SU-DHL-6 (cell line): ENCODE results near the gene HOMER3.

Experiments used
- H2AFZ ChIP-seq: fragments of 200-600 bp; sonication (generic); 2 replicates; pipeline ENCODE4 v1.6.1; 2014; ENCODE audit warnings: low read depth, mild to moderate bottlenecking, moderate library complexity, mixed read lengths, antibody characterized with exemption, low read length; ENCODE audit not compliant: severe bottlenecking
- H3F3A ChIP-seq: fragments of 200-600 bp; shearing (Covaris generic); 2 replicates; pipeline ENCODE4 v1.6.0; 2016; ENCODE audit warnings: antibody characterized with exemption, mild to moderate bottlenecking; ENCODE audit not compliant: insufficient read depth
- H3K27ac ChIP-seq: fragments of 200-600 bp; sonication (generic); 2 replicates; pipeline ENCODE4 v1.5.1; 2016; ENCODE audit warnings: low read depth, mild to moderate bottlenecking, low read length, moderate library complexity, mixed read lengths
- H3K27me3 ChIP-seq: fragments of 200-600 bp; sonication (generic), shearing (Covaris generic); 2 replicates; pipeline ENCODE4 v1.6.0; 2014; ENCODE audit warnings: mild to moderate bottlenecking, low read length
- H3K36me3 ChIP-seq: fragments of 200-600 bp; sonication (generic); 2 replicates; pipeline ENCODE4 v1.6.1; 2014; ENCODE audit warnings: mild to moderate bottlenecking, low read length, mixed read lengths
- H3K4me2 ChIP-seq: fragments of 300-600, 200-600 bp; shearing (Covaris generic), sonication (generic); 2 replicates; pipeline ENCODE4 v1.6.0; 2014; ENCODE audit warnings: low read length, low read depth, mild to moderate bottlenecking; ENCODE audit not compliant: poor library complexity, severe bottlenecking
- H3K4me3 ChIP-seq: fragments of 200-600 bp; sonication (generic); 2 replicates; pipeline ENCODE4 v1.5.1; 2014; ENCODE audit warnings: antibody characterized with exemption, low read length, mild to moderate bottlenecking, mixed read lengths; ENCODE audit not compliant: insufficient read depth, poor library complexity, severe bottlenecking
- H3K79me2 ChIP-seq: fragments of 200-600 bp; sonication (generic); 2 replicates; pipeline ENCODE4 v1.6.1; 2014; ENCODE audit warnings: mild to moderate bottlenecking, low read length, moderate library complexity; ENCODE audit not compliant: insufficient read depth
- H3K9ac ChIP-seq: fragments of 200-600 bp; sonication (generic); 2 replicates; pipeline ENCODE4 v1.7.0; 2014; ENCODE audit warnings: mild to moderate bottlenecking, low read length
- H3K9me2 ChIP-seq: fragments of 200-600 bp; sonication (generic); replicated peaks from 2 replicates; pipeline ENCODE4 v1.6.1; 2014; ENCODE audit warnings: low read length; ENCODE audit not compliant: insufficient read depth
- H3K9me3 ChIP-seq: fragments of 200-600 bp; sonication (generic); 2 replicates; pipeline ENCODE4 v1.6.1; 2014; ENCODE audit warnings: low read length, mixed read lengths; ENCODE audit not compliant: insufficient read depth
- H4K20me1 ChIP-seq: fragments of 200-600 bp; sonication (generic); 2 replicates; pipeline ENCODE4 v1.6.1; 2014; ENCODE audit warnings: low read depth, mild to moderate bottlenecking, antibody characterized with exemption, low read length, moderate library complexity, mixed read lengths
- EZH2phosphoT487 ChIP-seq: fragments of 200-600 bp; sonication (generic), shearing (Covaris generic); conservative IDR thresholded peaks from 2 replicates; pipeline ENCODE4 v1.6.1; 2018; ENCODE audit warnings: mild to moderate bottlenecking, antibody characterized with exemption, low read length, moderate library complexity, mixed read lengths
- TF ChIP-seq, protein P1 (sequence below): fragments of 200-600 bp; sonication (generic); IDR thresholded peaks from one replicate; pipeline ENCODE4 v1.5.1; 2017; ENCODE audit warnings: antibody characterized with exemption, mild to moderate bottlenecking, low read length, moderate library complexity; ENCODE audit not compliant: insufficient read depth, poor library complexity, severe bottlenecking

The HOMER3 gene

DNA sequence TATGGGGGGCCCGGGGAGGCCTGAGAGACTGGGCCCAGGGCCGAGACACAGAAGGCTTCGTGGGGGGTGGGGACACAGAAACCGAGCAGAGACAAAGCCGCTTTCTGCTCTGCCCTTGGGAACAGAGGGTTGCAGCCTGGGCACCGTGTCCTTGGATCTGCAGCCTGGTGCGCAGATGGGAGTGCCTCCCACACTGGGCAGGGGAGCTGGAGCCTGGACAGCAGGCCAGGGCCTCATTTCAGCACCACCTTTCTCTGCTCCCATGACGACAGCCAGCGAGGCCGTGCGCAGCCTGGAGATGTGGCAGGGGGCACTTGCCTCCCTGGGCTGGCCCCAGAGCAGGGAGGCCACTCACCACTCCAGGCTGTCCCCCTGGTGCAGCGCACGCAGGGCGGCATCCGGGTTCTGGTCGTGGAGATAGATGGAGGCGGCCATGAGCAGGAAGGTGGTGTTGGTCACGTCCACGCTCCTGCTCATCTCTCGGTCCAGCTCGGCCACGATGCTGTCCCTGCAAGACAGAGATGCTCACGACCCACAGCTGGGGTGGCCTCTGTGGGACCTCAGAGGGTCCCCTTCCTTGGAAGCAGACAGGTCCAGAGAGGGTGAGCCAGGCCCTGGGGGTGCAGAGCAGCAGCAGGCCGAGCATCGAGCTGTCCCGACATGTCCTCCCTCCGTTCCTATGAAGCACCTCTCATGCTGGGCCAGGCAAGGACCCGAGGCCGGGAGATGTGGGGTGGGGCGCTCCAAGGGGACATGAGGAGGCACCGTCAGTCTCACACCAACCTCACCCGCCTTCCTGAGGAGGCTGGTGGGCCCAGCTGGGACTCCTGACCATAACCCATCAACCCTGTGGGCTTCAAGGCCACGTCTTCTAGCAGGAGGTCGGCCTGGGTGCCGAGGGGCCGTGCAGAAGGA is 34.2 kb downstream of the HOMER3 start:
- no peak overlapping the region for H3K4me2 ChIP-seq
- TF ChIP-seq, protein P1, sequence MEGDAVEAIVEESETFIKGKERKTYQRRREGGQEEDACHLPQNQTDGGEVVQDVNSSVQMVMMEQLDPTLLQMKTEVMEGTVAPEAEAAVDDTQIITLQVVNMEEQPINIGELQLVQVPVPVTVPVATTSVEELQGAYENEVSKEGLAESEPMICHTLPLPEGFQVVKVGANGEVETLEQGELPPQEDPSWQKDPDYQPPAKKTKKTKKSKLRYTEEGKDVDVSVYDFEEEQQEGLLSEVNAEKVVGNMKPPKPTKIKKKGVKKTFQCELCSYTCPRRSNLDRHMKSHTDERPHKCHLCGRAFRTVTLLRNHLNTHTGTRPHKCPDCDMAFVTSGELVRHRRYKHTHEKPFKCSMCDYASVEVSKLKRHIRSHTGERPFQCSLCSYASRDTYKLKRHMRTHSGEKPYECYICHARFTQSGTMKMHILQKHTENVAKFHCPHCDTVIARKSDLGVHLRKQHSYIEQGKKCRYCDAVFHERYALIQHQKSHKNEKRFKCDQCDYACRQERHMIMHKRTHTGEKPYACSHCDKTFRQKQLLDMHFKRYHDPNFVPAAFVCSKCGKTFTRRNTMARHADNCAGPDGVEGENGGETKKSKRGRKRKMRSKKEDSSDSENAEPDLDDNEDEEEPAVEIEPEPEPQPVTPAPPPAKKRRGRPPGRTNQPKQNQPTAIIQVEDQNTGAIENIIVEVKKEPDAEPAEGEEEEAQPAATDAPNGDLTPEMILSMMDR = no peak
- no peak for TF ChIP-seq EZH2phosphoT487
- no peaks in the 10 kb centered on the region for H3K9me3 ChIP-seq
- no peaks in the 10 kb centered on the region for H3F3A ChIP-seq
- no peaks in the 10 kb centered on the region for H3K79me2 ChIP-seq
- no peak overlapping the region for H3K27ac ChIP-seq
- H3K9ac ChIP-seq = no peak overlapping the region
- H3K9me2 ChIP-seq = no peaks in the 10 kb centered on the region
- no peak overlapping the region for H3K4me3 ChIP-seq
- H3K36me3 ChIP-seq = no peaks in the 10 kb centered on the region
- H4K20me1 ChIP-seq = no peaks in the 10 kb centered on the region
- H3K27me3 ChIP-seq = no peaks in the 10 kb centered on the region
- no peak overlapping the region for H2AFZ ChIP-seq

DNA sequence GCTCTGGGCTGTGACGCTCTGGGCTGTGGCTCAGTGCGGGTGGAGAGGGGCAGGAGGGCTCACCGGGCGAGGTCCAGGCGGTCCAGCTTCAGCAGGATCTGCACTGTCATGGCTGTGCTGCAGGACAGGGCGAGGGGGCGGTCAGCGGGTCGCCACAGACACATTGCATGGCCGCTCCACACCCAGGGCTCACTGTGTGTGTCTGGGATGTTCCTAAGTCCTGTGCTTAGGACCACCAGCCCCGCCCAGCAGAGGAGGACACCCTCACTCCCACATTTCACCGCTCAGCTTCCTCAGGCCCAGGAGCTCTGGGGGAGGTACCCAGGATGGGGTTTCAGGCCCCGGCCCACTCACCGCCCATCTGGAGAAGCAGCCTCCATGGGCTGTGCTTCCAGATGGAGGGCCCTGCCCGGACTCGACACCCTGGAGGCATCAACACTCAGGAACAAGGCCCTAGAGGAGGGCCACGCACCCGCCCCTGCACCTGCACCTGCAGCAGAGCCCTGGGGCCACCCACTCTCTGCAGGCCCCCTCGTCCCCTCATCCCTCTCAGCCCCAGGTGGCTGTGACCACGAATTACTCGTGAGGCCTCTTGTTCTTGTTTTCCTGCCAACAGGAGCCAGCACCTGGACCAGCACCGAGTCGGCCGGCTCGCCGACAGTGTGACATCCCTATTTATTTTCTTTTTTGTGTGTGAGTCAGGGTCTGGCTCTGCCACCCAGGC is 35.3 kb downstream of the HOMER3 start:
- Histone ChIP-seq H3K79me2 (no peaks in the 10 kb centered on the region), H2AFZ (no peak overlapping the region), H4K20me1 (no peaks in the 10 kb centered on the region), H3K4me2 (no peak overlapping the region), H3F3A (no peaks in the 10 kb centered on the region), H3K27me3 (no peaks in the 10 kb centered on the region), H3K27ac (no peak overlapping the region), H3K9me2 (no peaks in the 10 kb centered on the region), H3K9ac (no peak overlapping the region), H3K4me3 (no peak overlapping the region), H3K9me3 (no peaks in the 10 kb centered on the region), H3K36me3 (no peaks in the 10 kb centered on the region)
- TF ChIP-seq, protein P1 = no peak
- no peak for TF ChIP-seq EZH2phosphoT487

DNA sequence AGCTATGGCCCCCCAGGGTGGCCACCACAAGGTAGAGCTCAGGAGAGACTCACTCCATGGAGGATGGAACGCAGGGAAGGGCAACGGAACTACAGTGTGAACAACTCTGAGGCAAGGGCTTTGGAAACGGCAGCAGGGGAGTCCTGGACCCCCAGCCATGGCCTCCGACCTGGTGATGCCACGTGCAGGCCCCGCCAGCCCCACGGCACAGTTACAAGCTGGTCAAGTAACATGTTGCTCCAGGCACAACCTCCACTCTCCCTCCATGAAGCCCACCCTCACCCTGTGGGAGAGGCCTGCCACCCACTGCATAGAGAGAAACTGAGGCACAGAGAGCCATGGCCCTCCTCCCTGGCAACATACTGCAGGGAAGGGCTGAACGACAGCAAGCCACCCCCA is 36.0 kb downstream of the HOMER3 start:
- TF ChIP-seq, protein P1 = no peak
- no peak for TF ChIP-seq EZH2phosphoT487
- H3K9me3 ChIP-seq = no peaks in the 10 kb centered on the region
- H4K20me1 ChIP-seq = no peaks in the 10 kb centered on the region
- H3K36me3 ChIP-seq = no peaks in the 10 kb centered on the region
- H3K4me3 ChIP-seq = no peak overlapping the region
- H3K27me3 ChIP-seq = no peaks in the 10 kb centered on the region
- H3K9me2 ChIP-seq = no peaks in the 10 kb centered on the region
- no peaks in the 10 kb centered on the region for H3F3A ChIP-seq
- no peak overlapping the region for H3K27ac ChIP-seq
- no peak overlapping the region for H3K4me2 ChIP-seq
- H2AFZ ChIP-seq = no peak overlapping the region
- H3K9ac ChIP-seq = no peak overlapping the region
- no peaks in the 10 kb centered on the region for H3K79me2 ChIP-seq
